ENCODE measurements around the gene HRH2. TPM values are rescaled to one million over a fixed set of nuclear protein-coding genes. Genes with fewer than 3 reads are reported as not detected.
"Not testable (repeated sequence)": the region's sequence is repeated elsewhere in the genome, so short reads cannot be mapped to it uniquely, and the experiment has no call there.

The HRH2 gene
- polyA plus RNA-seq, 1 donor, result 0.90 TPM

DNA sequence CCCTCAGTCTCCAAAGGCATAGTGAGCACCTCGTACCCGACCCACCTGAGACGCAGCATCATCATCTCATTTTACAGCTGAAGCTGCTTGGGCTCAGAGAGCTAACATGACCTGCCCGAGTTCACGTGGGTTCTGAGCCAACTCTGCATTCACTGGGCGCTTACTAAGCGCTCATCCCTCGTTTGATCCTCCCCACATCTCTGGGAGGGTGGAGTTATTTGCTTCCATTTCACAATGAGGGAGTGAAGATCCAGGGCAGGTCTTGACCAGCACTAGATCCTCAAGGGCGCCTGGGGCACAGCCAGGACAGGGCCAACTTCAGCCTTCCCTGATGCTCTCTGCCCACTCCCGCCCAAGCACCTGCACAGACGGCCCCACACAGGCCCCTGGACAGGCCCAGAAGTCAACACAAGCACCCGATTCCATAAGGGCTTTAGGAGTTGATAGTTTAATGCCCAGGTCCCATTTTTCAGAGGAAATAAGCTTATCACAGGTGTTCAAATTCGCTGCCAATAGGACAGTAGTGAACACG lies 80.8 kb downstream of the HRH2 start:
- DNase-seq (ENCODE audit: low read depth), result no peak

GRCh38 chr5:175740014-175740413 lies 82.1 kb downstream of the HRH2 start:
- no peak for DNase-seq (ENCODE audit: low read depth)

DNA sequence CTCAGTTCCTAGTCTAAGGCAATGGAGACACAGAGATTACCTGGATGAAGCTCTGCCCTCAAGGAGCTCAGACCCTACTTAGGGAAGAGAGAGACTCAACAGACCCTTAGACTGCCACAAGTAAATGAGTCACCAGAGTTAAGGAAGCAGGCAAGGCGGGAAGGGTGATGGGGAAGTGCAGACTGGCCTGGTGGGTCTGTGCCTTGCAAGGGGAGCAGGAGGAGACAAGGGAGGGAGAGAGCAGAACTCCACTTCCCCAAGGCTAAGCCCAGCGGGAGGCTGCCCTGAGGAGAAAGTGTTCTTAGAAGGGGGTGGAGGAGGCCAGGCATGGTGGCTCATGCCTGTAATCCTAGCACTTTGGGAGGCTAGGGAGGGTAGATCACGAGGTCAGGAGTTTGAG lies 83.7 kb downstream of the HRH2 start:
- no peak for DNase-seq (ENCODE audit: low read depth)

GRCh38 chr5:175742290-175742994 lies 84.6 kb downstream of the HRH2 start:
- no peak for DNase-seq (ENCODE audit: low read depth)

DNA sequence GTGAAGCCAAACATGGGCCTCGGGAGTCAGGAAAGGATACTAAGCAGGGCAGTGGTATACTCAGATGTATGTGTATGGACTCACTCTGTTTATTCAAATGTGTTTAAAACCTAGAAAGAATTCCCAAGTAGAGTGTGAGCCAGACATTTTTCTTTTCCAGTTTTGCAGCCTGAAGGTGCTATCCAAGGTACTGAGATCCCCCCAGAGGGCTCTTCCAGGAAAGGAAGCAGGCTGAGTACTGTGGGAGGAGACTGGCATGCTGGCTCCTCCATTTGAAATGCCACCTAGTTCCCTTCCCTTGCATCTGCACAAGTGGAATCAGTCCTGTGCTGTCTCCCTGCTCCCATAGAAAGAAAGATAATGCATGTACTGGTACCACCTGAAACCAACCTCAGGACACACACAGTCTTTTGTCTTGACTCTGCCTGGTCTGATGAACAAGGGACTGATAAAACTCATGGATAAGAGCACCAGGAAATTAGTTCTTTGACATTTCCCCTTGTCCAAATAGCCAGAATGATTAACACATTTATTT lies 85.9 kb downstream of the HRH2 start:
- no peak for DNase-seq (ENCODE audit: low read depth)

- no peak for DNase-seq (ENCODE audit: low read depth)
Observed at GRCh38 chr5:175745210-175745609, 87.3 kb downstream of the HRH2 start.

DNA sequence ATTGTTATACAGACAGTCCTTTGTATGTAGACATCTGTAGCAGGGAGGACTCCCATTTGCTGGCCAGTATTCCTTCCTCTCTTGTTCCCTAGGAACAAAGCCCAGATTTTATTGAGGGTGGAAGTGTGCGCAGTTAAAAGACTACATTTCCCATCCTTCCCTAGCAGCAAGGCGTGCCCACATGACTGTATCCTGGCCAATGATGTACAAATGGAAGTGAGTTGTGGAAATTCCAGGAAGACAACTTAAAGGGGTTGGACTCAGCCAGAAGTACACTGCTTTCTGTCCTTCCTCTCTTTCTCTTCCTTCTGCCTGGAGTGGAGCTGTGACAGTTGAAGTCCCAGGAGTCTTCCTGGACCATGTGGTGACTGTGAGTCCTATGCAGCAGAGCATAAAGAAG lies 89.0 kb downstream of the HRH2 start:
- DNase-seq (ENCODE audit: low read depth), result no peak

- DNase-seq (ENCODE audit: low read depth), result no peak
Observed at GRCh38 chr5:175747539-175748060, 89.7 kb downstream of the HRH2 start.

GRCh38 chr5:175748650-175749049 lies 90.8 kb downstream of the HRH2 start:
- no peak for DNase-seq (ENCODE audit: low read depth)

GRCh38 chr5:175749591-175749990 lies 91.7 kb downstream of the HRH2 start:
- DNase-seq (ENCODE audit: low read depth), result no peak

- no peak for DNase-seq (ENCODE audit: low read depth)
Observed at GRCh38 chr5:175750511-175750931, 92.7 kb downstream of the HRH2 start.

DNA sequence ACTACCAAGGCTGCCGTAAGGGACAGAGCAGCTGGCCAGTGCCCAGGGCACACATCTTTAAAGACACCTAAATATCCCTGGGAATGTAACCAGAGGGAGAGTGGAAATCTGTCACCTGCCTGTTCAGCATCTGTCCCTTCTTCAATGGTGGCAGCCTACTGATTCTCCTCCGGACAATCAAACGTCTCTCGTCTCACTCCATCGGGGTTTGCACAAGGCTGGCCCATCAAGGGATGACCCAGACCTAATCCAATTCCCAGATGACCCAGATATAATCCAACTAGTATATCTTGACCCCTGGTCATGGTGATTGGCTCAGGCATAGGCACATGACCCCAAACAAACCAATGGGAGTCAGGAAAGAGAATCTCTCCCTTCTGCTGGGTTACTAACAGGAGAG lies 93.5 kb downstream of the HRH2 start:
- no peak for DNase-seq (ENCODE audit: low read depth)

- no peak for DNase-seq (ENCODE audit: low read depth)
Observed at GRCh38 chr5:175752826-175753535, 95.1 kb downstream of the HRH2 start.

GRCh38 chr5:175753536-175754402 lies 95.9 kb downstream of the HRH2 start:
- DNase-seq (ENCODE audit: low read depth), result no peak

DNA sequence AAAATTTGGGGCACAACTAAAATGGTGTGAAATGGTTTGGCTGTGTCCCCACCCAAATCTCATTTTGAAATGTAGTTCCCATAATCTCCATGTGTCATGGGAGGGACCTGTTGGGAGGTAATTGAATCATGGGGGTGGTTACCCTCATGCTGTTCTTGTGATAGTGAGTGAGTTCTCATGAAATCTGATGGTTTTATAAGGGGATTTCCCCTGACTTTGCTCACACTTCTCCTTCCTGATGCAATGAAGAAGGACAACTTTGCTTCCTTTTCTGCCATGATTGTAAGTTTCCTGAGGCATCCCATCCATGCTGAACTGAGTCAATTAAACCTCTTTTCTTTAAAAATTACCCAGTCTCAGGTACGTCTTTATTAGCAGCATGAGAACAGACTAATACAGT lies 102.1 kb downstream of the HRH2 start:
- DNase-seq (ENCODE audit: low read depth), result not testable (repeated sequence)

Other genes starting within 250 kb of the HRH2 start
- not detected for gene DRD1, start 213.9 kb upstream of the HRH2 start, polyA plus RNA-seq (ENCODE audit: insufficient read length)
- gene SFXN1, start 179.5 kb upstream of the HRH2 start, polyA plus RNA-seq (ENCODE audit: insufficient read length), result 19.6 TPM
- 0.04 TPM for gene CPLX2, start 213.5 kb downstream of the HRH2 start, polyA plus RNA-seq (ENCODE audit: insufficient read length)

All from forelimb muscle (tissue), 1 donor.